CD14-positive monocyte (primary cell): ENCODE results near the gene ST13. TPM values are rescaled to one million over a fixed set of nuclear protein-coding genes. Genes with fewer than 3 reads are reported as not detected.

ENCODE experiments used
- DNase-seq, 3 donors: peaks; one replicate each; pipeline ENCODE4 v3.0.0-alpha.2; 2011 to 2022
- H2AFZ ChIP-seq: 2 replicates; pipeline ENCODE4 v1.6.0; 2012; ENCODE audit warnings: mild to moderate bottlenecking, low read depth, low read length, inconsistent platforms; ENCODE audit not compliant: insufficient read depth, poor library complexity, severe bottlenecking
- H3K27ac ChIP-seq, 2 donors: 1 replicate in 1 of 2; 2 replicates in 1 of 2; pipeline ENCODE4 v1.5.1; 2012 to 2013; ENCODE audit warnings: low read length in 2 of 2, control low read depth in 1 of 2, inconsistent platforms in 1 of 2, low read depth in 1 of 2, mild to moderate bottlenecking in 1 of 2
- H3K27me3 ChIP-seq, 2 donors: one replicate each; pipeline versions ENCODE4 v1.6.0 to v1.6.1; 2011 to 2013; ENCODE audit warnings: low read length in 2 of 2; ENCODE audit not compliant: control insufficient read depth in 2 of 2, insufficient read depth in 2 of 2
- H3K36me3 ChIP-seq, 2 donors: replicated peaks in 1 of 2; 1 replicate in 1 of 2; 2 replicates in 1 of 2; pipeline versions ENCODE4 v1.5.1 to v1.6.1; 2012 to 2013; ENCODE audit warnings: low read length in 2 of 2, control low read depth in 1 of 2, inconsistent platforms in 1 of 2, mild to moderate bottlenecking in 1 of 2; ENCODE audit not compliant: insufficient read depth in 2 of 2, control insufficient read depth in 1 of 2
- H3K4me1 ChIP-seq, 2 donors: 1 replicate in 1 of 2; 2 replicates in 1 of 2; pipeline versions ENCODE4 v1.5.1 to v1.6.1; 2012 to 2013; ENCODE audit warnings: low read length in 2 of 2, control low read depth in 1 of 2, inconsistent platforms in 1 of 2, mild to moderate bottlenecking in 1 of 2, moderate library complexity in 1 of 2; ENCODE audit not compliant: insufficient read depth in 2 of 2, control insufficient read depth in 1 of 2
- H3K4me2 ChIP-seq: replicated peaks from 2 replicates; pipeline ENCODE3; 2012; ENCODE audit warnings: low read length, moderate library complexity, mild to moderate bottlenecking; ENCODE audit not compliant: poor library complexity, severe bottlenecking; ENCODE audit errors: extremely low read depth
- H3K4me3 ChIP-seq, 3 experiments: fragments of 200-600 bp in 1 of 3; sonication (generic) in 1 of 3; replicated peaks in 1 of 3; 1 replicate in 2 of 3; 2 replicates in 1 of 3; pipeline ENCODE4 v1.5.1; 2011 to 2013; ENCODE audit warnings: low read length in 3 of 3, mild to moderate bottlenecking in 3 of 3, control low read depth in 2 of 3, low read depth in 2 of 3, inconsistent platforms in 1 of 3, moderate library complexity in 1 of 3
- H3K79me2 ChIP-seq: 2 replicates; pipeline ENCODE4 v1.6.0; 2012; ENCODE audit warnings: mild to moderate bottlenecking, control low read depth, inconsistent platforms, low read length, moderate library complexity; ENCODE audit not compliant: insufficient read depth
- H3K9ac ChIP-seq: 2 replicates; pipeline ENCODE4 v1.6.0; 2017; ENCODE audit warnings: low read length, mild to moderate bottlenecking; ENCODE audit not compliant: insufficient read depth, poor library complexity, severe bottlenecking
- H3K9me3 ChIP-seq, 2 donors: replicated peaks in 1 of 2; 1 replicate in 1 of 2; 2 replicates in 1 of 2; pipeline versions ENCODE4 v1.5.1 to v1.6.1; 2012 to 2013; ENCODE audit warnings: low read length in 2 of 2, control low read depth in 1 of 2; ENCODE audit not compliant: control insufficient read depth in 1 of 2, insufficient read depth in 1 of 2
- H4K20me1 ChIP-seq: 2 replicates; pipeline ENCODE4 v1.6.0; 2012; ENCODE audit warnings: mild to moderate bottlenecking, low read length, control low read depth, moderate library complexity; ENCODE audit not compliant: insufficient read depth
- H3K27ac Mint-ChIP-seq, 7 donors: one replicate each; pipeline ENCODE4 v1.8.0; 2020; ENCODE audit warnings: mild to moderate bottlenecking in 7 of 7, mixed read lengths in 7 of 7, moderate library complexity in 6 of 7, inconsistent platforms in 2 of 7
- H3K27me3 Mint-ChIP-seq, 3 donors: one replicate each; pipeline ENCODE4 v1.8.0; 2021 to 2022; ENCODE audit warnings: low read depth in 3 of 3, mild to moderate bottlenecking in 3 of 3, mixed read lengths in 3 of 3, moderate library complexity in 3 of 3, inconsistent platforms in 1 of 3
- H3K36me3 Mint-ChIP-seq, 2 donors: one replicate each; pipeline ENCODE4 v1.8.0; 2020; ENCODE audit warnings: mixed read lengths in 2 of 2, inconsistent platforms in 1 of 2, mild to moderate bottlenecking in 1 of 2
- H3K4me1 Mint-ChIP-seq: one replicate; pipeline ENCODE4 v1.8.0; 2020; ENCODE audit warnings: mild to moderate bottlenecking, mixed read lengths
- H3K4me3 Mint-ChIP-seq, 2 donors: one replicate each; pipeline ENCODE4 v1.8.0; 2020; ENCODE audit warnings: mild to moderate bottlenecking in 2 of 2, mixed read lengths in 2 of 2, moderate library complexity in 1 of 2
- H3K9me3 Mint-ChIP-seq, 7 donors: one replicate each; pipeline ENCODE4 v1.8.0; 2020 to 2022; ENCODE audit warnings: mixed read lengths in 7 of 7, mild to moderate bottlenecking in 6 of 7, moderate library complexity in 6 of 7, inconsistent platforms in 2 of 7
- WGBS: methylation state at CpG from one replicate; pipeline ENCODE4 v1.1.5; 2013; ENCODE audit warnings: missing lambda C conversion rate; ENCODE audit not compliant: insufficient coverage; 5-methylcytosine and 5-hydroxymethylcytosine counted together
- intact Hi-C, 2 donors: fragments of 100-400 bp; cut with micrococcal nuclease; formaldehyde crosslinking; loops; one replicate each; pipeline versions ENCODE4 v1.15.0 to v1.15.1; 2023
- polyA plus RNA-seq, 3 donors: library from polyadenylated mRNA; depleted of rRNA in 1 of 3; unstranded in 2 of 3; stranded (reverse) in 1 of 3; fragments of 300-500 nt in 2 of 3; fragments of >200 nt in 1 of 3; fragmentation: Illumina TruSeq in 2 of 3; gene quantifications; 1 replicate in 2 of 3; 2 replicates in 1 of 3; pipeline ENCODE4 v1.2.3, GENCODE V29; 2012 to 2021
- TF ChIP-seq, protein P1 (sequence below): fragments of 200-600 bp; IDR thresholded peaks from one replicate; pipeline ENCODE4 v1.8.0; 2022; ENCODE audit warnings: antibody characterized with exemption, mild to moderate bottlenecking

The ST13 gene
- polyA plus RNA-seq, 3 donors = 56.1 to 81.3 (median 67.2) TPM

DNA sequence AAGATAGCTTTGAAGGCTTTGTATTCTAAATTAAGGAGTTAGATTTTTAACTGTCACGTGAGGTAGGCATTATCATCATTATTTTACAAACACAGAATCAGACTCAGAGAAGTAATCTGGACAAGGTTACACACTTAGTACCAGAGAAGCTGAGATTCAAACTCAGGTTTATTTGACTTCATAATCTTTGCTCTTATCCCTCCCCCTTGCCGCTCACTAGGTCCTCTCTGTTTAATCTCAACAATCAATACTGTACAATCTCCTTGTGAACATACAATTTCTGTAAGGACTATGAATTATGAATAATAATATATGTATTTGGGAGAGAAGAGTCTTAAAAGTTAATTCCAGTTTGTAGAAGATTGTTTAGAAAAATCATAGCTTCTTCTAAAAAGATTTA, 10.7 kb upstream of the ST13 start:
- no CpG with 5 or more reads among the region's 2 CpGs for WGBS
- peaks cover 6 to 7% of the 10 kb centered on the region in 2 donors for H3K36me3 Mint-ChIP-seq

DNA sequence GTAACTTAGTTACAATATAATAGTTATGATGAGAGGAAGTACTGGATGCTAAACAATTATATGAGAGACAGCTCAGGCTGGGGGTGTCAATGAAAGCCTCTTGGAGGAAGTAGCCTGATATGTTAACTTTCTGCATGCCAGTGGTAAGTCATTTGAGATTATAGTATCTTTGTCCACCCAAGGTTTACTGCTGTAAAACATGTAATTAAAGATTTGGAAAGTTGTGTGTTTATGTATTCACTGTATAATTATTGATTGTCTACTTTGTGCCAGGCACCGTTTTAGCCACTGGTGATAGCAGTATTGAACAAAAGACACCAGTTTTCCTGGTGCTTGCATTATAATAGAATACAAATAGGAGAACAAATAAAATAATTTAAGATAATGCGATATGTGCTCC, 6.1 kb upstream of the ST13 start:
- Histone ChIP-seq H4K20me1 (no peaks in the 10 kb centered on the region), H3K36me3 (peaks cover 0 to 8% of the 10 kb centered on the region in 2 donors)
- H3K4me1 Mint-ChIP-seq = peaks cover 17% of the 10 kb centered on the region

More for the DNA sequence above, 10.7 kb upstream of the ST13 start:
- no peak overlapping the region for H3K4me3 Mint-ChIP-seq
- H3K27ac Mint-ChIP-seq = peak overlapping the region in 1 of 7 donors; percentile 28
- Histone ChIP-seq H3K4me2 (no peak overlapping the region), H3K9me3 (no peaks in the 10 kb centered on the region), H3K27me3 (no peaks in the 10 kb centered on the region), H3K27ac (no peak overlapping the region), H3K4me3 (no peak overlapping the region), H3K9ac (no peak overlapping the region), H4K20me1 (no peaks in the 10 kb centered on the region), H3K4me1 (peaks cover 8 to 10% of the 10 kb centered on the region in 2 donors), H3K79me2 (peaks cover 9% of the 10 kb centered on the region), H3K36me3 (peaks cover 6 to 17% of the 10 kb centered on the region in 2 donors), H2AFZ (no peak overlapping the region)
- H3K9me3 Mint-ChIP-seq = no peaks in the 10 kb centered on the region
- TF ChIP-seq, protein P1, sequence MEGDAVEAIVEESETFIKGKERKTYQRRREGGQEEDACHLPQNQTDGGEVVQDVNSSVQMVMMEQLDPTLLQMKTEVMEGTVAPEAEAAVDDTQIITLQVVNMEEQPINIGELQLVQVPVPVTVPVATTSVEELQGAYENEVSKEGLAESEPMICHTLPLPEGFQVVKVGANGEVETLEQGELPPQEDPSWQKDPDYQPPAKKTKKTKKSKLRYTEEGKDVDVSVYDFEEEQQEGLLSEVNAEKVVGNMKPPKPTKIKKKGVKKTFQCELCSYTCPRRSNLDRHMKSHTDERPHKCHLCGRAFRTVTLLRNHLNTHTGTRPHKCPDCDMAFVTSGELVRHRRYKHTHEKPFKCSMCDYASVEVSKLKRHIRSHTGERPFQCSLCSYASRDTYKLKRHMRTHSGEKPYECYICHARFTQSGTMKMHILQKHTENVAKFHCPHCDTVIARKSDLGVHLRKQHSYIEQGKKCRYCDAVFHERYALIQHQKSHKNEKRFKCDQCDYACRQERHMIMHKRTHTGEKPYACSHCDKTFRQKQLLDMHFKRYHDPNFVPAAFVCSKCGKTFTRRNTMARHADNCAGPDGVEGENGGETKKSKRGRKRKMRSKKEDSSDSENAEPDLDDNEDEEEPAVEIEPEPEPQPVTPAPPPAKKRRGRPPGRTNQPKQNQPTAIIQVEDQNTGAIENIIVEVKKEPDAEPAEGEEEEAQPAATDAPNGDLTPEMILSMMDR = no peak
- no peaks in the 10 kb centered on the region for H3K27me3 Mint-ChIP-seq
- intact Hi-C loops = no loop called here
- DNase-seq = no peak
- peaks cover 10% of the 10 kb centered on the region for H3K4me1 Mint-ChIP-seq

More for the DNA sequence above, 6.1 kb upstream of the ST13 start:
- H3K27ac Mint-ChIP-seq = no peak overlapping the region
- H3K9ac ChIP-seq = no peak overlapping the region
- no peaks in the 10 kb centered on the region for H3K27me3 Mint-ChIP-seq
- no peak overlapping the region for H3K27ac ChIP-seq
- TF ChIP-seq, protein P1 = no peak
- no peaks in the 10 kb centered on the region for H3K9me3 Mint-ChIP-seq
- H2AFZ ChIP-seq = no peak overlapping the region
- H3K79me2 ChIP-seq = peaks cover 35% of the 10 kb centered on the region
- DNase-seq = no peak
- WGBS = no CpG with 5 or more reads among the region's 2 CpGs
- H3K4me3 ChIP-seq = no peak overlapping the region
- intact Hi-C loops = no loop called here
- H3K9me3 ChIP-seq = no peaks in the 10 kb centered on the region
- H3K27me3 ChIP-seq = no peaks in the 10 kb centered on the region
- no peak overlapping the region for H3K4me2 ChIP-seq
- peaks cover 13 to 16% of the 10 kb centered on the region in 2 donors for H3K4me1 ChIP-seq
- H3K36me3 Mint-ChIP-seq = peaks cover 4 to 7% of the 10 kb centered on the region in 2 donors
- no peak overlapping the region for H3K4me3 Mint-ChIP-seq
